ENCODE data around the gene GRIP1. TPM values are rescaled to one million over a fixed set of nuclear protein-coding genes. Genes with fewer than 3 reads are reported as not detected.

GRIP1 gene
- total and polyA plus RNA-seq, 2 of the 4 experiments (the other 2 are of a cell fraction): under 0.01 to 0.07 TPM

DNA sequence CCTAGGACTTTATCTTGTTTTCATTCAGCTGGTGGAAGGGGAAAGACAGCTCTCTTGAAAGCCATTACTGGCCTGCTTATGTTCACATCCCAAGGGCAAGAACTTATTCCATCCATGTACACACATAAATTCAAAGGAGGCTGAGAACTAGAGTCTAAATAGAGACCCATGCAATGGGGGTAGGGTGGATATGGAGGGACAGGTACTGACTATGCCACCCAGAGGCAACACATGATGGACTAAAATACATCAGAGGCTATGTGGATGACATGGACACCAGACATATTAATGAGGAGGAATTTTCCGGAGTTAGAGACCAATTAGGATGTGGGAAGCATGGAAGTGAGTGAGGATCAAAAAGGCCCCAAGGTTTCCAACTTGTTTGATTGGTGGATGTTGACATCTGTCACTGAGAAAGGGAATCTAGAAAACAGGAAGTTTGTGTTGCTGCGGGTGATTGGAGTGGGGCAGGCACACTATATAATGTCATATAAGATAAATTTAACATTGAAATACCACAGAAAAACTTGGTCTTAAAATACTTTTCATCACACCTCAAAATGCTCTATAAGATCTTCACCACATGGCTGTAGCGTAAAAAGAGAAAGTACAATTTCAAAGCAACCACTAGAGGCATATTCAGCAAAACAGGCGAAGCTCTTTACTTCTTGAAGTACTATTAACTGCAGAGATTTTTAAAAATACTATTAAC, 130.4 kb downstream of the GRIP1 start:
- Histone ChIP-seq H3K27me3 (ENCODE audit: control insufficient read depth, insufficient read depth, low read length) (no peaks in the 10 kb centered on the region), H3K4me2 (ENCODE audit: low read depth, low read length) (no peak overlapping the region), H3K9me3 (ENCODE audit: control insufficient read depth, insufficient read depth, low read length) (no peaks in the 10 kb centered on the region), H2BK15ac (ENCODE audit: low read depth, low read length) (no peak overlapping the region), H2BK5ac (ENCODE audit: low read depth, low read length, poor library complexity, severe bottlenecking) (no peak overlapping the region), H3K14ac (replicated peaks; ENCODE audit: low read depth, low read length) (no peak overlapping the region), H3K4ac (ENCODE audit: low read depth, low read length) (no peak overlapping the region), H3K4me1 (ENCODE audit: control insufficient read depth, insufficient read depth, low read length) (no peaks in the 10 kb centered on the region), H3K9me1 (ENCODE audit: insufficient read depth, low read length) (no peaks in the 10 kb centered on the region), H4K91ac (ENCODE audit: insufficient read depth, low read depth, low read length) (no peak overlapping the region), H3K27ac (ENCODE audit: insufficient read depth, low read length) (no peak overlapping the region), H4K5ac (ENCODE audit: low read depth, low read length) (no peak overlapping the region), H3K79me1 (ENCODE audit: low read depth in 1 of 2, low read length in 2 of 2) (no peaks in the 10 kb centered on the region), H3K36me3 (ENCODE audit: control insufficient read depth, insufficient read depth, low read length) (no peaks in the 10 kb centered on the region), H2AK5ac (ENCODE audit: low read depth, low read length) (no peak overlapping the region), H4K8ac (ENCODE audit: low read depth in 2 of 2, low read length in 2 of 2) (no peak overlapping the region), H3K56ac (ENCODE audit: extremely low read depth, insufficient read depth, low read length) (no peak overlapping the region), H3K9ac (ENCODE audit: low read depth, low read length) (no peak overlapping the region), H2AFZ (replicated peaks; ENCODE audit: low read length, poor library complexity) (no peak overlapping the region), H2BK120ac (ENCODE audit: low read depth, low read length) (no peak overlapping the region), H3K4me3 (ENCODE audit: insufficient read depth, low read depth, low read length) (no peak overlapping the region), H3K18ac (ENCODE audit: low read depth, low read length) (no peak overlapping the region), H3K23ac (ENCODE audit: low read depth, low read length) (no peak overlapping the region), H4K20me1 (ENCODE audit: insufficient read depth, low read length) (no peaks in the 10 kb centered on the region), H2AK9ac (replicated peaks; ENCODE audit: low read depth, low read length, poor library complexity) (peak overlapping the region; percentile 37), H2BK20ac (ENCODE audit: low read depth, low read length) (no peak overlapping the region)
- POLR2A ChIA-PET (ENCODE audit: unreplicated experiment): no interaction called here
- BruUV-seq (replicated peaks): no TSS peak
- CTCF ChIA-PET: no interaction called here
- DNase-seq (no peak), ATAC-seq (ENCODE audit: low read depth) (no peak)
- dilution Hi-C loops (cut with HindIII; ENCODE audit: low sequenced_read_pairs, unreplicated experiment) (no loop called here), in situ Hi-C loops (cut with MboI; ENCODE audit: low sequenced_read_pairs) (no loop called here), intact Hi-C loops (cut with micrococcal nuclease) (no loop called here)
- TF ChIP-seq POLR2A (IDR thresholded peaks at IDR 0.05; ENCODE audit: low read depth, low read length): no peak
- TF ChIP-seq MXI1 (IDR thresholded peaks at IDR 0.05; ENCODE audit: borderline replicate concordance, low read depth, low read length): no peak
- TF ChIP-seq SMC3 (IDR thresholded peaks at IDR 0.05; ENCODE audit: low read depth, low read length): no peak
- TF ChIP-seq CHD1 (IDR thresholded peaks at IDR 0.05; ENCODE audit: low read depth, low read length): no peak
- TF ChIP-seq RCOR1 (IDR thresholded peaks at IDR 0.05; ENCODE audit: insufficient replicate concordance, low read length): no peak
- TF ChIP-seq, protein P1, sequence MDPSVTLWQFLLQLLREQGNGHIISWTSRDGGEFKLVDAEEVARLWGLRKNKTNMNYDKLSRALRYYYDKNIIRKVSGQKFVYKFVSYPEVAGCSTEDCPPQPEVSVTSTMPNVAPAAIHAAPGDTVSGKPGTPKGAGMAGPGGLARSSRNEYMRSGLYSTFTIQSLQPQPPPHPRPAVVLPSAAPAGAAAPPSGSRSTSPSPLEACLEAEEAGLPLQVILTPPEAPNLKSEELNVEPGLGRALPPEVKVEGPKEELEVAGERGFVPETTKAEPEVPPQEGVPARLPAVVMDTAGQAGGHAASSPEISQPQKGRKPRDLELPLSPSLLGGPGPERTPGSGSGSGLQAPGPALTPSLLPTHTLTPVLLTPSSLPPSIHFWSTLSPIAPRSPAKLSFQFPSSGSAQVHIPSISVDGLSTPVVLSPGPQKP (IDR thresholded peaks at IDR 0.05; ENCODE audit: borderline replicate concordance, low read depth, low read length): no peak
- no peak for TF ChIP-seq FOS (IDR thresholded peaks at IDR 0.05; ENCODE audit: low read depth, low read length)
- no peak for TF ChIP-seq RFX5 (IDR thresholded peaks at IDR 0.05; ENCODE audit: low read depth, low read length)
- no peak for TF ChIP-seq MAFK (IDR thresholded peaks at IDR 0.05; ENCODE audit: low read depth, low read length)
- TF ChIP-seq BHLHE40 (IDR thresholded peaks at IDR 0.05; ENCODE audit: low read depth, low read length): no peak
- TF ChIP-seq, protein P2, sequence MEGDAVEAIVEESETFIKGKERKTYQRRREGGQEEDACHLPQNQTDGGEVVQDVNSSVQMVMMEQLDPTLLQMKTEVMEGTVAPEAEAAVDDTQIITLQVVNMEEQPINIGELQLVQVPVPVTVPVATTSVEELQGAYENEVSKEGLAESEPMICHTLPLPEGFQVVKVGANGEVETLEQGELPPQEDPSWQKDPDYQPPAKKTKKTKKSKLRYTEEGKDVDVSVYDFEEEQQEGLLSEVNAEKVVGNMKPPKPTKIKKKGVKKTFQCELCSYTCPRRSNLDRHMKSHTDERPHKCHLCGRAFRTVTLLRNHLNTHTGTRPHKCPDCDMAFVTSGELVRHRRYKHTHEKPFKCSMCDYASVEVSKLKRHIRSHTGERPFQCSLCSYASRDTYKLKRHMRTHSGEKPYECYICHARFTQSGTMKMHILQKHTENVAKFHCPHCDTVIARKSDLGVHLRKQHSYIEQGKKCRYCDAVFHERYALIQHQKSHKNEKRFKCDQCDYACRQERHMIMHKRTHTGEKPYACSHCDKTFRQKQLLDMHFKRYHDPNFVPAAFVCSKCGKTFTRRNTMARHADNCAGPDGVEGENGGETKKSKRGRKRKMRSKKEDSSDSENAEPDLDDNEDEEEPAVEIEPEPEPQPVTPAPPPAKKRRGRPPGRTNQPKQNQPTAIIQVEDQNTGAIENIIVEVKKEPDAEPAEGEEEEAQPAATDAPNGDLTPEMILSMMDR (conservative IDR thresholded peaks at IDR 0.05; ENCODE audit: low read depth, low read length): no peak
- no peak for TF ChIP-seq NFE2L2 (IDR thresholded peaks at IDR 0.05; ENCODE audit: low read depth, low read length)
- 57% methylated on average over 1 of the region's 4 CpGs; no CpG with 5 or more reads in 1 of the 2 experiments for WGBS, 2 experiments (ENCODE audit: extremely low coverage in 2 of 2, insufficient read length in 1 of 2)
